ES-I3 (cell line): ENCODE measurements around the gene ANTKMT.

Source experiments
- H3K36me3 ChIP-seq: 2 replicates; pipeline ENCODE4 v1.6.1; 2013; ENCODE audit warnings: mild to moderate bottlenecking, low read length, control low read depth, moderate library complexity; ENCODE audit not compliant: insufficient read depth
- H3K4me1 ChIP-seq: 2 replicates; pipeline ENCODE4 v1.6.1; 2013; ENCODE audit warnings: mild to moderate bottlenecking, control low read depth, low read length; ENCODE audit not compliant: insufficient read depth
- H3K9ac ChIP-seq: 2 replicates; pipeline ENCODE4 v1.6.1; 2013; ENCODE audit warnings: low read depth, mild to moderate bottlenecking, low read length, moderate library complexity
- H3K9me3 ChIP-seq: 2 replicates; pipeline ENCODE4 v1.6.1; 2013; ENCODE audit warnings: mild to moderate bottlenecking, low read length, moderate library complexity; ENCODE audit not compliant: control insufficient read depth, insufficient read depth

ANTKMT gene

DNA sequence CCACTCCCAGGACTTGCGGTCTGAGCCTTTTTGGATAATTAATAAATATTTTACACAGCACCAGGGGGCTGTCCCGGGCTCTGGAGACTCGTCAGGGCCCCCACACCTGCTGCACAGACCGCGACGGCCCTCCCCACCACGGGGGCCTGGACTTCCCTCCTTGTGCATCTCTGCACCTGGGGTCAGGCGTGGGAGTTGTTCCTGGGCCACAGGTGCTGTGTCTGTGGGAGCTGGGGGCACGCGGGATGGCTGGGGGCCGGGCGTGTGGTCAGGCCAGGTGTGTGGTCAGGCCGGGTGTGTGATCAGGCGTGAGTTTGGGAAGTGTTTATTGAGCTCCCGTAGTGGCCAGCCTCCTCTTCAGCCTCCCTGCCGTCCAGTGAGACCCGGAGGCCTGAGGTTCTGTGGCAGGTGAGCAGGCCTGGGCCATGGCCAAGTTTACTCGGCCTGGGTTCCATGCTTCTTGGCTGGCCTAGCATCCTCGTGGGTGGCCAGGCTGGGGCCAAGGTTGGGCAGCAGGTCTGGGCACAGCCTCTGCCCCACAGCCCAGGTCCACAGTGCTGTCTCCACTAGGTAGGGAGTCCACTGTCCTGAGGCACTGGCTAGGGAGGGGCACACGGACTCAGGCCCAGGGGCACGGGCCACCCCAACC, 42.6 kb upstream of the ANTKMT start:
- no peak overlapping the region for H3K9ac ChIP-seq

DNA sequence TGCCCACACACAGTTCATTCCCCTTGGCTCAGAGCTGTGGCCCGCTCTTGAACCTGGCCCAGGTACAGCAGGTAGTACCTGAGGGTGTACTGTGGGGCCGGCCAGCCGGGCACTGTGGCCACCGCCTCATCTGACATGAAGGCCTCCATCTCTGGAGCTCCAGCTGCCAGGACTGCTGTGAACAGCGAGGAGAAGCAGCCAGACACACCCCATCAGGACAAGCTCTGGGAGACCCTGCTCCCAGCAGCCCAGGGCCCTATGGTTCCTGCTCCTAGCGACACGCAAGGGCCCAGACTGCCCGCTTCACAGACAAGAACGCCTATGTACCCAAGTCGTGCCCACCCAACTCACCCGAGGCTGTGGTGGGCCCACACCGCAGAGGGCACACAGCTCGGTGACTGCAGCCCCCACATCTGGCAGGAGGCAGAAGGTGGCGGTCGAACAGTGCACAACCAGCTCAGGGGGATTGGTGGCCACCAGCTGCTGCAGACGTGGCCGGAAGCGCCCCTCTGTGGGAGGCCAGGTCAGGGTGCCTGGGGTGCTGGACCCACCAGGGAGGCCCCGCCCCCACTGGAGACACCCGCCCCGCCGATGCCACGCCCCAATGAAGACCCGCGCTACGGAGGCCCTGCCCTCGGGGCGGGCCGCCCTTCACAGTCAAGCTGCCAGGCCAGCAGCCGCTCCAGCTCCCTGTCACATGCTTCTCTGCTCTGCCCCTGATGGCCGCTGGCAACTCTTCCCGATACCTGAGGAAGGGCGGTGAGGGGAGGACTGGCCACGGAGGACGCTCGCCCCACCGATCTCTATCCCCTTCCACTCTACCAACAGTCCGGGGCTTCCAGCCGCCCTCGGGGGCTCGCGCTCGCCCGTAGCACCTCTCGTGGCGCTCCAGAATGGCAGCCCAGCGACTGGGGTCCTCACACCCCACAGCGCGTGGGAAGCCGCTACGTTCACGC, 41.8 kb upstream of the ANTKMT start:
- Histone ChIP-seq H3K36me3 (peaks cover 8% of the 10 kb centered on the region), H3K9ac (peak overlapping the region; percentile 68; the same call in 1 of the 2 replicates), H3K9me3 (no peaks in the 10 kb centered on the region), H3K4me1 (no peaks in the 10 kb centered on the region)

More for the DNA sequence above, 42.6 kb upstream of the ANTKMT start:
- no peaks in the 10 kb centered on the region for H3K4me1 ChIP-seq
- H3K36me3 ChIP-seq, result peaks cover 8% of the 10 kb centered on the region
- no peaks in the 10 kb centered on the region for H3K9me3 ChIP-seq

DNA sequence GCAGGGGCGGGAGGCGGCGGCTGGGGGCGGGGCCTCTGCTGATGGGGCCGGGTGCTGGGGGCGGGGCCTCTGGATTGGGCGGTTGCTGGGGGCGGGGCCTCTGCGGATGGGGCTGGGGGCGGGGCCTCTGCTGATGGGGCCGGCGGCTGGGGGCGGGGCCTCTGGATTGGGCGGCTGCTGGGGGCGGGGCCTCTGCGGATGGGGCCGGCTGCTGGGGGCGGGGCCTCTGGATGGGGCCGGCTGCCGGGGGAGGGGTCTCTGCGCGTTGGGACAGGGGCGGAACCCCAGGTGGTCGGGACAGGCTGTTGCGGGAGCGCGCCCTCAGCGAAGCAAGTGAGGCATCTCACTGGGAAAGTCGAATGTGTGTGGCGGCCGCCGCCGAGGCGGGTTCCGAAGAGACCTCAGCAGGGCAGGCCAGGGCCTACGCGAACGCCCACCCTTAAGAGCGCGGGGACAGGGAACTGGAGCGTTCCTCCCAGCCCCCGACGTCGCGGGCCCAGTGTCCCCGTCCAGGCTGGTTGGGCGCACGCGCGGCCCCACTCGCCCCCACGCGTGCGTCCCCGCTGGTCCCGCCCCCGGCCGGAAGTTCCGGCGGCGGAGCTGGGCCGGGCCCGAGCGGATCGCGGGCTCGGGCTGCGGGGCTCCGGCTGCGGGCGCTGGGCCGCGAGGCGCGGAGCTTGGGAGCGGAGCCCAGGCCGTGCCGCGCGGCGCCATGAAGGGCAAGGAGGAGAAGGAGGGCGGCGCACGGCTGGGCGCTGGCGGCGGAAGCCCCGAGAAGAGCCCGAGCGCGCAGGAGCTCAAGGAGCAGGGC, 40.9 kb upstream of the ANTKMT start, which contains the start of gene STUB1:
Gene STUB1, plus strand, starts transcription at position 597 of the 811 bp plus-strand sequence. Its CDS starts 116 bp downstream, at position 713.
- Histone ChIP-seq H3K36me3 (peaks cover 8% of the 10 kb centered on the region), H3K9me3 (no peaks in the 10 kb centered on the region)

DNA sequence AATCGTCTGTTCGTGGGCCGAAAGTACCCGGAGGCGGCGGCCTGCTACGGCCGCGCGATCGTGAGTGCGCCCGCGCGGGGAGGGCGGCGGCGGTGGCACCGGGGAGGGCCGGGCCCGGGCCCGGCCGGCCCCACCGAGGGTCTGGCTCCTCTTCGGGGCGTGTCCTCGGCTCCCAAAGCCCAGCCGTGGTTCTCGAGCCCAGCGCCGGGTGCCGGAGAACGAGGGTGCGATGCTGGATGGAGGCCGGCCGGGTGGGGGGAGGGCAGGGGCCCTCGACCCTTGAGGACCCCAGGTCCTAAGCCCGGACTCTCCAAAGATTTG, 40.4 kb upstream of the ANTKMT start:
- peak overlapping the region; percentile 89 for H3K9ac ChIP-seq
- H3K9me3 ChIP-seq, result no peaks in the 10 kb centered on the region
- no peaks in the 10 kb centered on the region for H3K4me1 ChIP-seq
- peaks cover 8% of the 10 kb centered on the region for H3K36me3 ChIP-seq

More for the DNA sequence above, 40.9 kb upstream of the ANTKMT start, which contains the start of gene STUB1:
- H3K4me1 ChIP-seq, result no peaks in the 10 kb centered on the region
- peak within 1 kb of the TSS; percentile 89 for H3K9ac ChIP-seq

DNA sequence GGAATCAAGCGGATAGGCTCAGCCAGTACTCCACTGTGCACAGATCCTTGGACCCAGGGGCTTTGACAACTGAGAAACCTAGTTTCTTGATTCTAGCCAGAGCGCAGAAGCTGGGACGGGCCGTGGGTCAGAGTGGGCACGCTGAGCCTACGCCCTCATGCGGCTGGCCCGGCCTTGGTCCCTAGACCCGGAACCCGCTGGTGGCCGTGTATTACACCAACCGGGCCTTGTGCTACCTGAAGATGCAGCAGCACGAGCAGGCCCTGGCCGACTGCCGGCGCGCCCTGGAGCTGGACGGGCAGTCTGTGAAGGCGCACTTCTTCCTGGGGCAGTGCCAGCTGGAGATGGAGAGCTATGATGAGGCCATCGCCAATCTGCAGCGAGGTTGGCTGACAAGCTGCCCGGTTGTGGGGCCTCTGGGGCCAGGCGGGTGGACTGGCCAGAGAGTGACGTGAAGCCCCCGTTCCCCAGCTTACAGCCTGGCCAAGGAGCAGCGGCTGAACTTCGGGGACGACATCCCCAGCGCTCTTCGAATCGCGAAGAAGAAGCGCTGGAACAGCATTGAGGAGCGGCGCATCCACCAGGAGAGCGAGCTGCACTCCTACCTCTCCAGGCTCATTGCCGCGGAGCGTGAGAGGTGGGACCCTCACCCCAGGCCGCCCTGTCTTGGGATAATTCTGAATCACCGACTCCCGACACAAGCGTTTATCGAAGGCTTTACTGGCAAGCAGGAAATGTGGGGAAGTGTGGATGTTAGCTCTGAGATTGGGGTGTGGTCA, 39.8 kb upstream of the ANTKMT start:
- Histone ChIP-seq H3K4me1 (no peaks in the 10 kb centered on the region), H3K36me3 (peaks cover 8% of the 10 kb centered on the region), H3K9ac (peak overlapping the region; percentile 89), H3K9me3 (no peaks in the 10 kb centered on the region)

DNA sequence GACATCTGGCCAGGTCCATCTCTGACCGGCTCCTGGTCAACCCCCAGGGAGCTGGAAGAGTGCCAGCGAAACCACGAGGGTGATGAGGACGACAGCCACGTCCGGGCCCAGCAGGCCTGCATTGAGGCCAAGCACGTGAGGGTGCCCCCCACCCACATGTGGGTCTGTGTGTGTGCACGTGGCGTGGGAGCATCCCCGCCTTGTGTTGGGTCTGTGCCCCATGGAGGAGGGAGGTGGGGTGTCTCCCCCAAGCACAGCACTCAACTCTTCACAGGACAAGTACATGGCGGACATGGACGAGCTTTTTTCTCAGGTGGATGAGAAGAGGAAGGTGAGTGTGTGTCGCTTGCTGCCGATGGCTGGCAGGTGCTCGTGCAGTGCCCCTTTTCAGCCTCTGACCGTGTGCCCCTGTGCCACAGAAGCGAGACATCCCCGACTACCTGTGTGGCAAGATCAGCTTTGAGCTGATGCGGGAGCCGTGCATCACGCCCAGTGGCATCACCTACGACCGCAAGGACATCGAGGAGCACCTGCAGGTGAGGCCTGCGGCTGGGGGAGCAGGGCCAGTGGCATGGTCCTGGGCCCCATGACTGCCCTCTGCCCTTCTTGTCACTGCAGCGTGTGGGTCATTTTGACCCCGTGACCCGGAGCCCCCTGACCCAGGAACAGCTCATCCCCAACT, 39.1 kb upstream of the ANTKMT start:
- no peaks in the 10 kb centered on the region for H3K9me3 ChIP-seq
- H3K9ac ChIP-seq, result no peak overlapping the region
- no peaks in the 10 kb centered on the region for H3K4me1 ChIP-seq
- peaks cover 8% of the 10 kb centered on the region for H3K36me3 ChIP-seq

DNA sequence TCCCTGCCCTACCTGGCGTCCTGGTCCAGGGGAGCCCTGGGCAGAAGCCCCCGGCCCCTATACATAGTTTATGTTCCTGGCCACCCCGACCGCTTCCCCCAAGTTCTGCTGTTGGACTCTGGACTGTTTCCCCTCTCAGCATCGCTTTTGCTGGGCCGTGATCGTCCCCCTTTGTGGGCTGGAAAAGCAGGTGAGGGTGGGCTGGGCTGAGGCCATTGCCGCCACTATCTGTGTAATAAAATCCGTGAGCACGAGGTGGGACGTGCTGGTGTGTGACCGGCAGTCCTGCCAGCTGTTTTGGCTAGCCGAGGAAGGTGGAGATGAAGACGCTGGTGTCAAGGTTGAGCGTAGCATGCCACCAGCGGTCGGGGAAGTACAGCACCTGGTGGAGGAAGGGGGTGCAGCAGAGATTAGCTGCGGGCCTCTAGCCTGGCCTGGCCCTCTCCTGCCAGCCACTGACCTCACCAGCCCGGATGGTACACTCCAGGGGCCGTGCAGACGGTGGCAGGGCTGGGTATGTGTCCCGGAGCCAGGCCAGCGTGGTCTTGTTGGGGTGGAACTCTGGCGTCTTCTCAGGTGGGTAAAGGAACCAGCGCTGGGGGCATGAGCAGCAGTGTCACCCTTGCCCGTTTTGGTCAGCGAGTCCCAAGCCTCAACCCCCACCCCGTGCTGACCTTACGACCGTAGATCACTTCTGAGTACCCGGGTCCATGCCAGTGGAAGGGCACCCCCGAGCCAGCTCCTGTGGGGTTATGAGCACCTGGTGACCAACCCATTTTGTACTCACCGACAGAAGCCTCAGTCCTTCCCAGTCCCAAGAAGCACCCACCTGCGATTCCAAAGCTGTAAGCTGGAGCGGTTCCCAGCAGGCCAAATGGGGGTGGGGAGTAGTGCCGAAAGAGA, 38.2 kb upstream of the ANTKMT start:
- Histone ChIP-seq H3K36me3 (peaks cover 8% of the 10 kb centered on the region), H3K9me3 (no peaks in the 10 kb centered on the region), H3K9ac (no peak overlapping the region), H3K4me1 (no peaks in the 10 kb centered on the region)

DNA sequence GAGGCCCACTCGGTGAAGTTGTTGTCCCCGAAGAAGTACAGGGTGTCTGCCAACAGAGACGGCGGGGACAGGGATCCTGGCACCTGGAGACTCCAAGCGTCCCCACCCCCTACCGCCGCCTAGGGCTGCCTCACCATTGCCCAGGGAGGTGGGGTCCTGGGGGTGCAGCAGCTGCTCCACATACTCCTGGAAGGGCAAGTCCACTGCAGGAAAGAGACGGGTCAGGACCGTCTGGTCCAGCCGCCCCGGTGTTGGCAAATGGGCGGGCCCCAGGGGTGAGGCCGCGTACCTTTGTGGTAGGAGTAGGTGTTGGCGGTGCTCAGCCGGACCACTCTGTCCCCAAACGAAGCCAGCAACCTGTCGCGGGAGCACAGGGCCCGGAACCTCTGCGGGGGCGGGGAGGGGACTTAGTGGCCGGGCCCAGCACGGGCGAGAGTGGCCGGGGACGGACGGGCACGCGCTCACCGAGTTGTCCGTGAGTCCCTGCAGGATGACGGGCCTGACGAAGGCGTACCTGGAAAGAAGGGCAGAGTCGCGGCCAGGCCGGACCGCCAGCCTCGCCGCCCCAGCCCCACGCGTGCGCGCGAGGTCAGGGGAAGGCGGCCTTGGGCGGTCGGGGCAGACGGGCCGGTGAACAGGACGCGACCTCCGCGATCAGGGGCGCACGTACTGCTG, 37.4 kb upstream of the ANTKMT start:
- no peaks in the 10 kb centered on the region for H3K4me1 ChIP-seq
- H3K9me3 ChIP-seq, result no peaks in the 10 kb centered on the region
- H3K9ac ChIP-seq, result peak overlapping the region; percentile 69
- peaks cover 8% of the 10 kb centered on the region for H3K36me3 ChIP-seq

DNA sequence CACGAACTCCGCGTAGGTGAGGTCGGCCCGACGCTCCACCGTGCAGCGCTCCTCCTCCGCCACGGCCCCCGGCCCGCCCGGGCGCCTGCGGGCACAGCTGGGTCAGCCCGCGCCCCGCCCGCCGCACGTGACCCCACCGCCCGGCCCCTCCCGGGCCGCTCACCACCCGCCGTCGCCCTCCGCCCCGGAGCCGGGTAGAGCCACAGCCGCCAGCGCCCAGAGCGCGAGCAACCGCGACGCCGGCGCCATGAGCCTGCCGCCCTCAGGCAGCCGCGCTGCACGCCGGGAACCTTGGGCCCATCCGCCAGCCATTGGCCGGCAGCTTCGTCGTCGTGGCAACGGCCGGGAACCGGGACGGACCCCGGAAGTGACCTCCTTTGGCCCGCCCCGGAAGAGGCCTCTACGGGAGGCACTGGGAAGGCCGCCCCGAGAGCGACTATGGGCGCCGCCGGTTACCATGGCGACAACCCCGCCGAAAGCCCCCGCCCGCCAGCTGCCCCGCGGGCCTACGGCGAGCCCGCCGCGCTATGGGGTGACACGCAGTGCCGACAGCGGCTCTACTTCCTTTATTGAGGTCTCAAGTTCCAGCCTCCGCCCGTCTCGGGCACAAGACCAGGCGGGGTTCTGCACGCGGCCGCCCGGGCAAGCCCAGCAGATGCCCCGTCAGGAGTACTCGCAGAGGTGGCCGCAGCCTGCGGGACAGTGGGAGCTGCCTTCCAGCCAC, 36.7 kb upstream of the ANTKMT start, which contains the start of gene JMJD8:
Gene JMJD8, minus strand, starts transcription at position 264 of the 724 bp plus-strand sequence. Its CDS starts 15 bp downstream, at position 249.
- peaks cover 8% of the 10 kb centered on the region for H3K36me3 ChIP-seq
- no peaks in the 10 kb centered on the region for H3K4me1 ChIP-seq
- H3K9ac ChIP-seq, result peak within 1 kb of the TSS; percentile 69
- H3K9me3 ChIP-seq, result no peaks in the 10 kb centered on the region

DNA sequence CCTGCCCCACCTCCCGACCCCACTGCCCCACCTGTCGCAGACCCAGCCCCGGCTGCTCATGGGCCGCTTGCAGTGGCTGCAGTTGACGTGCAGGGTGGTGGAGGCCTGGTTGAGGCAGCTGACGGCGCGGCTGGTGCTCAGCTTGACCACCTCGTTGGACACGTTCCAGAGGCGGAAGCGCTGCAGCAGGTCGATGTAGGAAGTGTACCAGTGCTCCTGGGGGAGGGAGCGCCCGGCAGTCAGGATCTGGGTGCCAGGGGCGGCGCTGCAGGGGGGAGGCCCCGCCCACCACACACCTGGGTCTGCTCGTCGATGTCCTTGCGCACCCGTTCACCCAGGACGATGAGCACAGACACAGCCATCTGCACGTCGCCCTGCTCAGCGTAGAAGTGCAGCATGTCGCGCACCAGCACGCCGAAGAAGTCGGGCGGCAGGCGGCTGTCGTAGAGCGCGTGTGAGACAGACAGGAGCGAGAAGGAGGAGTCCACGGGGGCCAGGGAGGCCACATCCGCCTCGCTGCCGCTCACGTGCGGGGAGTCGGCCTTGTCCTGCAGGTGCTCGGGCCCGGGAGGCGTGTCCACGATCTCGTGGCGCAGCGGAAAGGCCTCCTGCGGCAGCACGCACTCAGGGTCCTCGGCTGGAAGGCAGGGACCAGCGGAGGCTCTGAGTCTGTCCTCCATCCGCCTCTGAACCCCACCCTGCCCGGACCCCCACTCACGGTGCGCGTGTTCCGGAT, 35.8 kb upstream of the ANTKMT start:
- H3K9me3 ChIP-seq, result no peaks in the 10 kb centered on the region
- H3K36me3 ChIP-seq, result peaks cover 8% of the 10 kb centered on the region
- no peaks in the 10 kb centered on the region for H3K4me1 ChIP-seq
- no peak overlapping the region for H3K9ac ChIP-seq

DNA sequence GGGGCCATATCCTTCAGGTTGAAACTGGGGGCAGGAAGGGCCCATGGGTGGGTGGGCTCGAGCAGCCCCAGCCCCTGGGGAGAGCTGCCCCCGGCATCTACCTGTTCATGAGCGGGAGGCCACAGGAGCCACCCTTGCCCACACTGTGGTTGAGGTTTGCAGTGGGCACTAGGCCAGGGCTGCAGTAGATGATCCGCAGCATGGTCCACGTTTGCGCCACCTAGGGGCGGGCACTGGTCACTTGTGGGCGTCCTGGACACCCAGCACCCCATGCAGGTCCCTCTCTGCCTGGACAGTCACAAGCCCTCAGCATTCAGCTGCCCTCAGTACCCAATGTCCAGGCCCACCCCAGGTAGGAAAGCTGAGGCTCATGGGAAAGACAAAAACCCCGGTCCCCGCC, 35.0 kb upstream of the ANTKMT start:
- no peaks in the 10 kb centered on the region for H3K9me3 ChIP-seq
- no peaks in the 10 kb centered on the region for H3K4me1 ChIP-seq
- peaks cover 8% of the 10 kb centered on the region for H3K36me3 ChIP-seq
- H3K9ac ChIP-seq, result no peak overlapping the region
